A673 (cell line): ENCODE results near the gene IL10RA. TPM values are rescaled to one million over a fixed set of nuclear protein-coding genes. Genes with fewer than 3 reads are reported as not detected.

Experiments used
- BruUV-seq: library from RNA; stranded (reverse); fragments of 400-500 nt; replicated peaks from 2 replicates; lab custom pipeline; 2021; lab: Mats Ljungman, UMichigan
- CTCF ChIA-PET: fragments of 300-600 bp; sonication (Branson Sonifier 250); formaldehyde crosslinking; loops from one replicate; lab custom pipeline; 2022; ENCODE audit warnings: antibody characterized with exemption; lab: Charles Lee
- POLR2A ChIA-PET: fragments of 300-600 bp; sonication (Branson Sonifier 250); formaldehyde crosslinking; loops from one replicate; lab custom pipeline; 2022; ENCODE audit warnings: antibody characterized with exemption; ENCODE audit not compliant: low non-redundant PET; lab: Charles Lee
- DNase-seq: peaks from one replicate; pipeline ENCODE4 v3.0.0-alpha.2; 2015; ENCODE audit warnings: low spot score
- H3K27ac ChIP-seq: fragments of 200-600 bp; sonication (generic); 2 replicates; pipeline ENCODE4 v1.5.1; 2016; ENCODE audit warnings: mixed run types, low read depth, mild to moderate bottlenecking, mixed read lengths, antibody characterized with exemption, low read length; ENCODE audit not compliant: poor library complexity, severe bottlenecking
- H3K27me3 ChIP-seq: fragments of 200-600 bp; sonication (generic); replicated peaks from 2 replicates; pipeline ENCODE4 v1.6.1; 2017; ENCODE audit warnings: mixed run types, low read depth, mild to moderate bottlenecking, mixed read lengths, antibody characterized with exemption, low read length; ENCODE audit not compliant: insufficient read depth, poor library complexity
- H3K36me3 ChIP-seq: fragments of 200-600 bp; sonication (generic); 2 replicates; pipeline ENCODE4 v1.6.1; 2016; ENCODE audit warnings: mixed run types, mild to moderate bottlenecking, mixed read lengths, antibody characterized with exemption, low read length; ENCODE audit not compliant: insufficient read depth, poor library complexity, severe bottlenecking
- H3K4me1 ChIP-seq: fragments of 200-600 bp; sonication (generic); 2 replicates; pipeline ENCODE4 v1.6.1; 2017; ENCODE audit warnings: mixed run types, mild to moderate bottlenecking, mixed read lengths, antibody characterized with exemption, low read length; ENCODE audit not compliant: insufficient read depth, poor library complexity, severe bottlenecking
- H3K4me3 ChIP-seq: fragments of 200-600 bp; sonication (generic); 2 replicates; pipeline ENCODE4 v1.5.1; 2016; ENCODE audit warnings: low read depth, mixed run types, mild to moderate bottlenecking, mixed read lengths, low read length; ENCODE audit not compliant: poor library complexity, severe bottlenecking
- H3K9me3 ChIP-seq: fragments of 200-600 bp; sonication (generic); 2 replicates; pipeline ENCODE4 v1.6.1; 2016; ENCODE audit warnings: mixed run types, low read depth, mild to moderate bottlenecking, mixed read lengths, antibody characterized with exemption, low read length; ENCODE audit not compliant: poor library complexity, severe bottlenecking
- CTCF ChIP-seq: fragments of 300-800, 200-600 bp; sonication (generic); conservative IDR thresholded peaks from 2 replicates; pipeline ENCODE4 v1.5.1; 2017; ENCODE audit warnings: low read depth, mild to moderate bottlenecking, antibody characterized with exemption, low read length, moderate library complexity, mixed read lengths
- EZH2 ChIP-seq: fragments of 200-600 bp; sonication (generic); IDR thresholded peaks from 2 replicates; pipeline ENCODE4 v1.6.1; 2017; ENCODE audit warnings: borderline replicate concordance, low read depth, mild to moderate bottlenecking, mixed read lengths, antibody characterized with exemption, low read length; ENCODE audit not compliant: poor library complexity, severe bottlenecking
- intact Hi-C: fragments of 100-400 bp; cut with micrococcal nuclease; formaldehyde crosslinking; loops from one replicate; pipeline ENCODE4 v1.10.0; 2022; ENCODE audit not compliant: unreplicated experiment
- total RNA-seq: library from RNA; stranded (reverse); gene quantifications from 2 replicates; pipeline ENCODE4 v1.2.3, GENCODE V29; 2021

Gene IL10RA
- total RNA-seq, 1 experiment from 2014 or later = not detected

- POLR2A ChIA-PET = no interaction called here
- H3K9me3 ChIP-seq = peaks cover 5% of the 10 kb centered on the region
- no peak for TF ChIP-seq CTCF
- TF ChIP-seq EZH2 = no peak
- BruUV-seq = no TSS peak
- no peak for DNase-seq
- H3K4me3 ChIP-seq = no peak overlapping the region
- CTCF ChIA-PET = no interaction called here
- intact Hi-C loops = no loop called here
- H3K4me1 ChIP-seq = no peaks in the 10 kb centered on the region
- H3K27ac ChIP-seq = no peak overlapping the region
- H3K36me3 ChIP-seq = no peaks in the 10 kb centered on the region
- H3K27me3 ChIP-seq = peaks cover 56% of the 10 kb centered on the region
Observed at GRCh38 chr11:118018401-118018800, 32.2 kb downstream of the IL10RA start.

- DNase-seq = no peak
- peaks cover 40% of the 10 kb centered on the region for H3K27me3 ChIP-seq
- H3K27ac ChIP-seq = no peak overlapping the region
- TF ChIP-seq CTCF = no peak
- no peak for TF ChIP-seq EZH2
- H3K4me1 ChIP-seq = no peaks in the 10 kb centered on the region
- POLR2A ChIA-PET = no interaction called here
- CTCF ChIA-PET = interaction anchor here (0.5 kb wide), 1 partner anchor 47 kb away, joined by 4 read pairs; no protein-coding TSS in a partner anchor
- intact Hi-C loops = no loop called here
- no peaks in the 10 kb centered on the region for H3K36me3 ChIP-seq
- H3K9me3 ChIP-seq = peaks cover 5% of the 10 kb centered on the region
- no peak overlapping the region for H3K4me3 ChIP-seq
- no TSS peak for BruUV-seq
Observed at GRCh38 chr11:118021146-118021545, 35.0 kb downstream of the IL10RA start.

- Histone ChIP-seq H3K27me3 (no peaks in the 10 kb centered on the region), H3K27ac (no peak overlapping the region), H3K36me3 (no peaks in the 10 kb centered on the region), H3K4me3 (no peak overlapping the region), H3K4me1 (no peaks in the 10 kb centered on the region), H3K9me3 (no peaks in the 10 kb centered on the region)
- ChIA-PET POLR2A (no interaction called here), CTCF (no interaction called here)
- TF ChIP-seq CTCF = 0 out of 2 replicates have a peak, but pooled peaks have one; percentile 22
- no peak for TF ChIP-seq EZH2
- BruUV-seq = no TSS peak
- intact Hi-C loops = no loop called here
- DNase-seq = no peak
Observed at GRCh38 chr11:118027694-118028093, 41.5 kb downstream of the IL10RA start.
